ENCODE results near the gene SOX18.
"Not testable (repeated sequence)": the region's sequence is repeated elsewhere in the genome, so short reads cannot be mapped to it uniquely, and the experiment has no call there.

The SOX18 gene

DNA sequence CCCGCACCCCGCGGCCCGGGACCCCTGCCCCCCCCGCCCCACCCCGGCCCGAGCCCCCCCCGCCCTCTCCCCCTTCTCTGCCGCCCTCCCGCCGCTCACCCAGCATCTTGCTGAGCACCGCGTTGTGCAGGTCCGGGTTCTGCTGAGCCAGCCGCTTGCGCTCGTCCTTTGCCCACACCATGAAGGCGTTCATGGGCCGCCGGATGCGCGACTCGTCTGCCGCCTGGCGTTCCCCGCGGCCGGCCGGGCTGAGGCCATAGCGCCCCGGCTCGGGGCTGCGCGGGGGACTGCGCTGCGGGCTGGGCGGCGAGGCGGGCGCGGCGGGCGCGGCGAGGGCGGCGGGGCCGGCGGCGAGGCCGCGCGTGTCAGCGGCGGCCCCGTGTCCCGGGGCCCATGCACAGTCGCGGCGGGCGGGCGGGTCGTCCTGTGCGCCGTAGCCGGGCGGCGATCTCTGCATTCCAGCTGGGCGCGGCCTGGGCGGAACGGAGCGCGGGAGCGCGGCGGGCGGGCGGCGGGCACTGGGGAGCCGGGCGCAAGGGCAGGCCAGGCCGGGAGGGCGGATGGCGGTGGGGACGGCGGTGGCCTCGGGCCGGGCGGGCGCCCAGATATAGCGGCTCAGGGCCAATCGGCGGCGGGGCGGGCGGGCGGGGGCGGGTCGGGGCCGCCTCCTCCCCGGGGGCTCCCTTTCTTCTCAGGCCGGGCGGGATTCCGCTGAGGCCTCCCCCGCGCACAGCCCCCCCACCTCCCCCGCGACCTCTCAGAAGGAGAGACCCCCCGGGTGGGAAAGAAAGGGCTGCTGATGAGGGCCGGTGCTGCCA, at the start of gene SOX18:
Gene SOX18, minus strand, starts transcription at position 580 of the 818 bp plus-strand sequence. Its CDS starts 123 bp downstream, at position 457.
- DNase-seq (ENCODE audit: low spot score): peak; percentile 23

DNA sequence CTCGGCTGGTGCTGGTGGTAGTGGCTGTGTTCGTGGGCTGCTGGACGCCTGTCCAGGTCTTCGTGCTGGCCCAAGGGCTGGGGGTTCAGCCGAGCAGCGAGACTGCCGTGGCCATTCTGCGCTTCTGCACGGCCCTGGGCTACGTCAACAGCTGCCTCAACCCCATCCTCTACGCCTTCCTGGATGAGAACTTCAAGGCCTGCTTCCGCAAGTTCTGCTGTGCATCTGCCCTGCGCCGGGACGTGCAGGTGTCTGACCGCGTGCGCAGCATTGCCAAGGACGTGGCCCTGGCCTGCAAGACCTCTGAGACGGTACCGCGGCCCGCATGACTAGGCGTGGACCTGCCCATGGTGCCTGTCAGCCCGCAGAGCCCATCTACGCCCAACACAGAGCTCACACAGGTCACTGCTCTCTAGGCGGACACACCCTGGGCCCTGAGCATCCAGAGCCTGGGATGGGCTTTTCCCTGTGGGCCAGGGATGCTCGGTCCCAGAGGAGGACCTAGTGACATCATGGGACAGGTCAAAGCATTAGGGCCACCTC, 49.1 kb upstream of the SOX18 start:
- no peak for DNase-seq (ENCODE audit: low spot score)

DNA sequence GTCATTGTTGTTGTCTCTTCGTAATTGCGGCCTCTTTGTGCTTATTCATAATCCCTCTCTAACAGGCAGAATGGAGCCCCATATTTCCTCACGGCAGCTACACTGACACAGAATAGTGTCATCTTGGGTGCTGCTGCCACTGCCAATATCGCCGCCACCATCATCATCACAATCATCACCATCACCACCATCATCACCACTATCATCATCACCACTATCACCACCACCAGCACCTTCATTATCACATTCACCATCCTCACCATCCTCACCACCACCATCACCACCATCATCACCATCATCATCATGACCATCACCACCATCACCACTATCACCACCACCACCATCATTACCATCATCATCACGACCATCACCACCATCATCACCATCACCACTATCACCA, 47.1 kb upstream of the SOX18 start:
- DNase-seq (ENCODE audit: low spot score): no peak

DNA sequence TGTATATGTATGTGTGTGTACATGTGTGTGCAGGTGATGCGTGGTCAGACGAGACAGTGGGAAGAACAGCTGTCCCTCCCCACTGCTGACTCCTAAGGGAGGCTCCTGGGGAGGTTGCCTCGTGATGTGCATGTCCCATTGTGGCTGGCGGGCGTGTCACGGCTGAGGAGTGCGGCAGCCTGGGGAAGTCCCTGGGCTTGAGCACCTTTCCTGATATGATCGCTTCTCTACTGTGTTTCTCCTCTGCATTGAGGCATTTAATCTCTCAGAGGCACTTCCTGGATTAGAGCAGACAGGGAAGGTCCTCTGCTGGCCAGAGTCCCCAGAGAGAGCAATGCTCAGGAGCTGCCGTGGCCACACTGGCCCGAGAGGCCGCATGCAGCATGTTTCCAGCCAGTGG, 46.5 kb upstream of the SOX18 start:
- no peak for DNase-seq (ENCODE audit: low spot score)

DNA sequence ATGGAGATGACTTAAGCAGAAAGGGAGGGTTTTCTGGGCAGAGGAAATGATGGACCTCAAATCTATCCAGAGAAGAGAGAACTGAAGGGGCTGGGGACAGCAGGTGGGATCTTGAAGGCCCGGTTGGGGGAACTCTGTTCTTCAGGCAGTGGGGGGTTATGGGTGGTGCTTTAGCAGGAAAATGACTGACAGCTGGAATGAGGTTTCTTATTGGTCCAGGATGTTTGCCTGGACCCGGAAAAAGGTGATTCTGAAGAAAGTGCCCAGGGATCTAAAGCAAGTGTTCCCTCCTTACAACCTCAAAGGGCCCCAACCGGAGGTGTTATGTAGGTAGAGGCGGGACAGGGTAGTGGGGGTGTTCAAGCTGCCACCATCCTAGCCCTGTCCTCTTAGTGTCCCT, 46.0 kb upstream of the SOX18 start:
- no peak for DNase-seq (ENCODE audit: low spot score)

DNA sequence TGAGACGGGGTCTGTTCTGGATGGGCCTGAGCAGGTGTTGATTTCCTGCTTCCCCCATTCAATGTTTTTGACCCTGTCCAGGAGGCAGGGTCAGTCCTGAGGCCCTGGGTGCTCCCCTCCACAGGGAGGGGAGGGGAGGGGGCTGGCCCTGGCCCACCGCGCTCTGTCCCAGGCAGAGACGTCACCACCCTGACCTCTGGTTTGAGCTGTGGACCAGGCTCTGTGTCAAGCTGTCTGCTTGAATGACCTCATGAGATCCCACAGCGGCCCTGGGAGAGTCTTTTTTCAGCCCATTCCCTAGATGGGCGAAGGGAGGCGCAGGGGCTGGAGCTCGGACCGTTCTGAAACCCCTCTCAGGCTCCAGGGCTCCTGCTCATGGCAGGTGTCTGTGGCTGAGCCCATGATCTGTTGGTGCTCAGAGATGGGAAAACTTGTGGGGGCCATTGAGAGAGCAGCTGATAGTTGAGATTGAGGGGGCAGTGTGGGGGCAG, 43.6 kb upstream of the SOX18 start:
- no peak for DNase-seq (ENCODE audit: low spot score)

DNA sequence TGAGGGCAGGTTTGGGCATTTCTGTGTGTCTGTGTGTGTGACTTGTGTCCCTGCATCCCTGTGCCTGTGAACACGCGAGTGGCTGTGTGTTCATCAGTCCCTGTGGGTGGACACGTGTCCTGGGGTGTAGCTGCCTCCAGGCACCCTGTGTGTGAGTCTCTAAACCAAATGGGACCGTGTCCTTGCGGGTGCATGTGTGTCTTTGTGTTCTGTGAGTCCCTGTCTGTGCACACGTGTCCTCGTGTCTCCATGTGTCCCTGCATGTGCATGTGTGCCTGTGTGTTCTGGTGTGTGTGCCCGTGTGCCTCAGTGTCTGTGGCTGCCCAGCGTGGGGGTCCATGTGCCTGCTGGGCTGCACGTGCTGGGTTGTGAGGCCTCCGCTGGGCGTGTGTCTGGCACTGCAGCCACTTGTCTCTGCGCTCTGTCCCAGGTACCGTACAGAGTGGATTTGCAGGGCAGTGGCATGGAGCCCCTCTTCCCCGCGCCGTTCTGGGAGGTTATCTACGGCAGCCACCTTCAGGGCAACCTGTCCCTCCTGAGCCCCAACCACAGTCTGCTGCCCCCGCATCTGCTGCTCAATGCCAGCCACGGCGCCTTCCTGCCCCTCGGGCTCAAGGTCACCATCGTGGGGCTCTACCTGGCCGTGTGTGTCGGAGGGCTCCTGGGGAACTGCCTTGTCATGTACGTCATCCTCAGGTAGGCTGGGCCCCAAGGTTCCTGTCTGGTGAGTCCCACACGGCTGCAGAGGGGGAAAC, 43.0 kb upstream of the SOX18 start:
- DNase-seq (ENCODE audit: low spot score): no peak

DNA sequence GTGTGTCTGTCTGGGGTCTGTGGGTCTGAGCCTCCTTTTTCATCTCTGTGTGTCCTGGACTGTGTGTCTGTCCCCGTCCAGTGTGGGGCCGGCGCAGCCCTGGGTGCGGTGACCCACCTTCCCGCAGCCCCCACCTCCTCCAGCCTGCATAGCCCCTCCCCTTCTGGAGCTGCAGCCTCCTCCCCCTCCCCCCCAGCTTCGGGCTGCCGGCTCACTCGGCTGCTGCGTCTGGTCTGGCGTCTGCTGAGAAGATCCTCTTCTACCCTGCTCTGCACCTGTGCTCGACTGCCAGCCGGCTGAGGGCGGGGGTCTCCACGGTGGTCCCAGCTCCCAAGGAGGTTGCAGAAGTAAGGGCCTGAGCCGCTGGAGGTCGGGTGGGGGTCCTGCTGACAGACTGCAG, 42.3 kb upstream of the SOX18 start:
- no peak for DNase-seq (ENCODE audit: low spot score)

DNA sequence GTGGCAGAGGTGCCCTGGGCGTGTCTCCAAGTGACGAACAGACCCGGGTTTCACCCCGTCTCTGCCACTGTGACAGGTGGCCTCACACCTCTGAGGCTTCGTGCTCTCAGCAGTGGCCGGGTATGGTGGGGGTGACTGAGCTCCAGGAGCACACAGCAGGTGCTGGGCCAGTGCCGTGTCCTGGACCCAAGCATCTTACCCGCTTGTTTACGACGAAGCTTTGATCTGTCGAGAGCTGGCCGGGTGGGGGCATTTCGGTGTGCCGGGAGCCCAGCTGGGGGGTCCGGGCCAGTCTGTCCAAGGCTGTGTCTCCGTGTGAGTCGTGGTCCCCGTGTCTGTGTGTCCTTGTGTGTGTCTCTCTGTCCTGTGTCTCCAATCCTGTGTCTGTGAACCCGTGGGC, 41.9 kb upstream of the SOX18 start:
- DNase-seq (ENCODE audit: low spot score): no peak

DNA sequence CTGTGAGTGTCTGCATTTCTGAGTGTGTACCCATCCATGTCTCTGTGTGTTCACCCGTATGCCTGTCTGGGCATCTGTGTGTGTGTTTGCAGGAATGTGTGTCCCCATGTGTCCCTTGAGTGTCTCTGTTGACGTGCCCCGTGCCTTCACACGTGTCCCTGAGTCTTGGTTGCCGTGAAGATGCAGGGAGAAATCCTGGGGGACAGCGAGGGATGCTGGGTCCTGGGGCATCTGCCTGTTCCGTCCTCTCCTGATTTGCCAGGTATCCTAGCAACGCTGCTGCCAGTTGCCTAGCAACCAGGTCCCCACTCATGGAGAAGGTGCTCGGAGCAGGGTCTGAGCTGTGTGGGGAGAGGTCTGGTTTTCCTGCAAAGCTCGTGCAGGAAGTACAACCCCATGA, 40.7 kb upstream of the SOX18 start:
- no peak for DNase-seq (ENCODE audit: low spot score)

DNA sequence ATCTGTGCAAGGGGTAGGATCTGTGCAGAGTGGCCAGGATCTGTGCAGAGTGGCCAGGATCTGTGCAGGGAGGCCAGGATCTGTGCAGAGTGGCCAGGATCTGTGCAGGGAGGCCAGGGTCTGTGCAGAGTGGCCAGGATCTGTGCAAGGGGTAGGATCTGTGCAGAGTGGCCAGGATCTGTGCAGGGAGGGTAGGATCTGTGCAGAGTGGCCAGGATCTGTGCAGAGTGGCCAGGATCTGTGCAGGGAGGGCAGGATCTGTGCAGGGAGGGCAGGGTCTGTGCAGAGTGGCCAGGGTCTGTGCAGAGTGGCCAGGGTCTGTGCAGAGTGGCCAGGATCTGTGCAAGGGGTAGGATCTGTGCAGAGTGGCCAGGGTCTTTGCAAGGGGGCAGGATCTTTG, 39.1 kb upstream of the SOX18 start:
- not testable (repeated sequence) for DNase-seq (ENCODE audit: low spot score)

DNA sequence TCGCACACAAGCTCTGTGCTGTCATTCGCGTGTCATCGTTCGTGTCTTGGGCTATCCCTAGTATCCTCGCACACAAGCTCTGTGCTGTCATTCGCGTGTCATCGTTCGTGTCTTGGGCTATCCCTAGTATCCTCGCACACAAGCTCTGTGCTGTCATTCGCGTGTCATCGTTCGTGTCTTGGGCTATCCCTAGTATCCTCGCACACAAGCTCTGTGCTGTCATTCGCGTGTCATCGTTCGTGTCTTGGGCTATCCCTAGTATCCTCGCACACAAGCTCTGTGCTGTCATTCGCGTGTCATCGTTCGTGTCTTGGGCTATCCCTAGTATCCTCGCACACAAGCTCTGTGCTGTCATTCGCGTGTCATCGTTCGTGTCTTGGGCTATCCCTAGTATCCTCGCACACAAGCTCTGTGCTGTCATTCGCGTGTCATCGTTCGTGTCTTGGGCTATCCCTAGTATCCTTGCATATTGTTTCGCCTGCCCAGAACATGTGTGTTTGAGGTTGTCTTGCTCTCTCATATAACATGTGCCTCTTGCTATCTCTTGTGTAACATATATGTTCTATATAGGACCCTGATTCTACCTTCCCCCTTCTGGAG, 37.9 kb upstream of the SOX18 start:
- DNase-seq (ENCODE audit: low spot score): not testable (repeated sequence)

DNA sequence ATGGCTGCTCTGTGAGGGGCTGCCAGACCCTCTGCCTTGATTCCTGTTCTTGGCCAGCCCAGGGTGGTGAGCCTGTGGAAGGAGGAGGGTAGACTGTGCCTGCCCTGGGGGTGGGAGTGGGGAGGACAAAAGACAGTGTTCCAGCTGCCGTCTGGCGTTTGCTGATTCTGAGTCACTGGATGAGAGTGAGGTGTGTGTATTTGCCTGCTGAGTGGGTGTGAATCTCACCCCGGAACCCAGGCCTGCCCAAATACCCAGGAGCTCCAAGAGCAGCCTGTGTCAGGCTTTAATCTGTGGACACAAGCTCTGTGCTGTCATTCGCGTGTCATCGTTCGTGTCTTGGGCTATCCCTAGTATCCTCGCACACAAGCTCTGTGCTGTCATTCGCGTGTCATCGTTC, 37.4 kb upstream of the SOX18 start:
- DNase-seq (ENCODE audit: low spot score): no peak

DNA sequence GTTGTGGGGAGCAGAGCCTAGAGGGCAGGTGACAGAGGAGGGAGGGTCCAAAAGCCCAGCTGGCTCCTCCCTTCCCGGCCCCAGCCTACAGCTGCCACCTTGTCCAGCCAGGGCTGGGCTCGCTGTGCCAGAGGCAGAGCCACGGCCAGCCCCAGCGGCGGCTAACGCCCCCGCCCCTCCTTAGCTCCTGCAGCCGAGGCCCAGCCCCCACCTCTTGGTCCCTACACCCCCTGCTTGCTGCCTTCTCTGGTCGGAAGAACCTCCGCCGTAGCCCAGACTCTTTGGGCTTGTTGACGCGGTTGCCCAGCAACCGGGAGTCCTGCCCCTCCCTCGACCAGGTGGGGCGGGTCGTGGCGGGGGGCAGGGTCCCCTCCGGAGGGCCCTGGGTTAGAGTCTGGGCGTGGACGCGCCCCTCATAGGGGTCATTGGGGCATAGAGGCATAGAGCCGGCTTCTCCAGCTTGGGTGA, 35.3 kb upstream of the SOX18 start:
- no peak for DNase-seq (ENCODE audit: low spot score)

DNA sequence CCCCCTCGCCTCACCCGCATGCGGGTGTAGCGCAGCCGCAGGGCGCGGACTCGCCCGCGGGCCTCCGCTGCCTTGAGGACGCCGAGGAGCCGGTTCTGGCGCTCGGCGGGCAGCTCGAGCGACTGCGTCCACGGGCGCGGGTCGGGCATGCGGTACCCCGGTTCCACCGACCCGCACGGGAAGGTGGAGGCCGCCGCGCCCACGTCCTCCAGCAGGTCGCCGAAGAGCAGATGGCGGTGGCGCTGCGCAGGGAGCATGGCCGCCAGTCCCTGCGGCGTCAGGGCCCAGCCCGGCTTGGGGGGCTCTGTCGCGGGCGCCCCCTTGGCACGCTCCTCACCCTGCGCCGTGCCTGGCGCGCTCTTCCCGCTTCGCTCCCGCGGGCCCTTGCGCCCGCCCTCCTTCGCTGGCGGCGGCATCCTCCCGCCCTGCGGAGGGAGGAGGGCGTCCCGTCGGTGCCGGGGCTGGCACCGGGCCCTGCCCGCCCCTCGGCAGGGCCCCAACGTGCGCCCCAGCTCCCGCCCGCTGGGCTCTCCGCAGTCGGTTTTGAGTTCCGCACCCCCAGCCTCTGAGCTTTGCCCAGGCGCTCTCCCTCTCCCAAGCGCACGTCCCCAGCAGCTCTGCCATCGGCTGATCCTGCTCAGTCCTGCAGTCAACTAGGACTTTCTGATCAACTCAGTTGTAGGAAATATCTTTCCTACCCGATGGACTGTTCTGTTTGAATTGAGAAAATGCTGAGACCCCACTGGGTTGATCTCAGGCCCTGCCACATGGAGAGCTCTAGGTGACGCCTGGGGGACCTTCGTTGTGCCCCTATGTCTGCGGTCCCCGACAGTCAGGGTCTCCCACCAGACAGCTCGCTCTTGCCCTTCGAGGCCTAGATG, 34.6 kb upstream of the SOX18 start, which contains the start of gene LKAAEAR1:
Gene LKAAEAR1, minus strand, starts transcription at position 595 of the 881 bp plus-strand sequence. Its CDS starts 179 bp downstream, at position 416.
- no peak for DNase-seq (ENCODE audit: low spot score)

DNA sequence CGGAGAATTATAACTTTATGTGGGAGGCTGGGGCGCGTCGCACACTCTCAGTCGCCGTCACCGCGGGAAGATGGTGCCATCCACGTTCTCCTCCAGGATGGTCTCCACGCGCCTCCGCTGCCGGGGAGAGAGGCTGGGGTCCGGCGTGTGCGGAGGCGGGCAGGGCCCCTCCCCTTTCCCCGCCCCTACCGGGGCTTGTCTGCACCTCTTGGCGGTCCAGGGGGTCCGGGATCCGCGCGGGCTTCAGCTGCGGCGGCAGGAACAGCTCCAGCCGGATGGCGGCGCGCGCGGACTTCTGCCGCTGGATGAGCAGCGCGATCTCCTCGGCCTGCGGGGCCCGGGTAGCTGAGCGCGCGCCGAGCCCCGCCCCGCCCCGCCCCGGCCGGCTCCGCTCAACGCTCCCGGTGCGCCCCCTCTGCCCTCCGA, 34.0 kb upstream of the SOX18 start:
- peak; percentile 68 for DNase-seq (ENCODE audit: low spot score)

DNA sequence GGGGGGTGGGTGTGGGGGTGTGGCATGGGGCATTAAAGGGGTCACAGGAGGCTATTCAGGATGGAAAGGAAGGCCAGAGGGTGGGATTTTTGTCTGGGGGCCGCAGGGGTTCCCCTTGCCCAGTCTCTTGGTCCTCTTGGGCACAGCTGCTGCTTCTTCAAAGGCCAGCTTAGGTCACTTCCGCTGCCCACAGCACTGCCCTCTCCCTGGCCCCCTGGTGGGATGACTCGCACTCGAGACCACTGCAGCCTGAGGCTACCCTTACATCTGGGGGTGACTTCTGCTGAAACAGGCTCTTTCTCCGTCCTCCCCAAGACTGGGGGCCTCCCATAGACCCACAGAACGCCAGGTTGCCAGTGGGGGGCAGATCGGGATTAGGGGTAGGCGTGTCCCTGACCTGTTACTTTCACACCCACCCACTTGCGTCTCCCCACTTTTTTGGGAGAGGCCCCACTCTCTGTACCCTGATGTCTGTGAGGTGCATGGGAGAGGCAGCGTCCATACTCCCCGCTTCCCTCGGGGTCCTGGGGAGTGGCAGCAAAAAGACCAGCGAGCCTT, 33.5 kb upstream of the SOX18 start:
- no peak for DNase-seq (ENCODE audit: low spot score)

DNA sequence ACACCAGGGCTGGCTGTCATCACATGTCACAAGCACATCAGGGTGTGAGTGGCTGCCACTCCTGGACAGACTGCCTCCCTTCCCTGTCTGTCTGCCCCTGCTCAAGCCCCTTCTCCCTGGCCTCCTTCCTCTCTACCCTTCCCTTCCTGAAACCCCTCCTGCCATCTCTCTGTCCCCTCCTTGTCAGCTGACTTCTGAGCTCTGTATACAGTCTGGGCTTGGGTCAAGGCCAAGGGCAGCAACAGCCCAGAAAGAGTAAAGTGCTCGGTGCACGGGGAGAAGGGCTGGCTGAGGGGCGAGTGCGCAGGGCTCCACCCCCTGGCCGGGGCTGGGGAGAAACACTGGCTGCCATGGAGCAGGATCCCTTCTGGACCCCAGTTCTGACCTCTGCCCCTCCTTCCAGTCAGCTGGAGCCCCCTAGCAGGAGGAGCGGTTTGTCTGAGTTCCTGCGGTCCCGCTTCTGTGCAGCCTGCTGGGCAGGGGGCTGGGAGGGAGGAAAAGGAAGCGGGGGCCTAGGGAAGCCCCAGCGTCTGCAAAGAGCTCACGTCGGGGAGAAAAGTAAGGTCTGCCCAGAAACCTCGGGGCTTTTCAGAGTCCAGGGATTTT, 32.8 kb upstream of the SOX18 start:
- DNase-seq (ENCODE audit: low spot score): no peak

DNA sequence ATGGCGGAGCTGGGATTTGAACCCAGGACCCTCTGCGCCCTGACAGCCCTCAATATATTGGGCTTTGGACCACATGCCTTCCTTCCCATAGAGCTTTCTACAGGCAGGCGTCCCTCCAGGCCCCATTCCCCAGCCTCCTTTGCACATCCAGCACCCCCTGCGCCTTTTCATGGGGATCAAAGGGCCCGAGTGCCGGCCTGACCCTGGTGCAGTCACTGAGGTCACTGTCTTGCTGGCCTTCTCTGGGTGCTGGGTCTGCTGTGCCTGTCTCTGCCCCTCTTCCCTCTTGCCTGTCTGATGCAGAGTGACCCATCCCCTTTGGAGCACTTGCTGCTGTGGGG, 32.2 kb upstream of the SOX18 start:
- no peak for DNase-seq (ENCODE audit: low spot score)

DNA sequence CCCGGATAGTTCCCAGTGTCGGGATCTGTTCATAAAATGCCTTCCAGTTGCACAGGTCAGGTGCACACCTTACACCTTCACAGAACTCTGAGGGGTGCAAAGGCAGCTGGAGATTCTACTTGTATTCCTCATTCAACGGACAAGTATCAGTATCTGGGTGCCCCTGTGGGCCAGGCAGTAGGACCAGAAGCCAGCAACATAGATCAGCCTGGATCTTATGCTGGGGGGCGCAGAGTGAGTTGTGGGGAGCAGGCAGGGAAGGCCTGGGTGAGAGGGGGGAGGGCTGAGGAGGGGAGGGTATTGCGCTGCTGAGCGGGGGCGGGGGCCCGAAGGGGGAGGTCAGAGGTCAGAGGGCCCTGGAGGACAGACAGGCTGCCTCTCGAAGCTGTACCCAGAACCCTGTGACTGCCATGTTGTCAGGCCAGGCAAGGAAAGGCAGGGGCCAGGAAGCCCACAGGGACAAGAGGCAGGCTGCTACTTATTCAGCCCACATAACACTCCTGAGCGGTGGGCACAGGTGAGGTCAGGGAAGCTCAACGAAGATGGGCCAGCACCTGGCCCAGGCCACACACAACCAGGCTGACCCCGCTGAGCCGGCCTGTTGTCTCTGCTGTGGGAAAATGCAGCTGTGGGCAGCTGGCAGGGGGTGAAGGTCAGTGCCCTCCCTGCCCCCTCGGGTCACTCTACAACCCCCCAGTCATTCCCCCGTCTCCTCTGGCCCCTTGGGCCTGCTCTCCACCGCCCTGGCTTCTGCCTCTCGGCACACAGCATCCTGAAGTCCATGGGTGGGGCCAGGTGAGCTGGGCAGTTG, 31.6 kb upstream of the SOX18 start:
- DNase-seq (ENCODE audit: low spot score): no peak

Measured in kidney tubule cell (primary cell).